H1 (cell line): Measurements from ENCODE around the gene DEFB118. TPM values are rescaled to one million over a fixed set of nuclear protein-coding genes. Genes with fewer than 3 reads are reported as not detected.

ENCODE experiments used
- CTCF ChIA-PET: fragments of 300-600 bp; sonication (Branson Sonifier 250); formaldehyde crosslinking; loops from one replicate; lab custom pipeline; 2021; ENCODE audit not compliant: partially characterized antibody; lab: Charles Lee
- POLR2A ChIA-PET: fragments of 300-600 bp; sonication (Branson Sonifier 250); formaldehyde crosslinking; loops from one replicate; lab custom pipeline; 2021; ENCODE audit warnings: inconsistent platforms; ENCODE audit not compliant: partially characterized antibody; lab: Charles Lee
- DNase-seq, 2 experiments: peaks; one replicate each; pipeline versions ENCODE4 v3.0.0 to v3.0.0-alpha.2; 2010 to 2022; ENCODE audit warnings: low spot score in 2 of 2, low read depth in 1 of 2, mixed read lengths in 1 of 2
- FAIRE-seq: peaks from 2 replicates; lab custom pipeline; 2011; peaks lifted over from hg19 to GRCh38; lab: Jason Lieb, UNC
- H2AFZ ChIP-seq: 2 replicates; pipeline ENCODE4 v1.8.1; 2012; ENCODE audit warnings: low read length, inconsistent platforms
- H2AK5ac ChIP-seq: 2 replicates; pipeline ENCODE4 v1.6.1; 2013; ENCODE audit warnings: low read depth, low read length
- H2BK120ac ChIP-seq: replicated peaks from 2 replicates; pipeline ENCODE3; 2013; ENCODE audit warnings: low read depth, low read length, inconsistent platforms
- H2BK12ac ChIP-seq: 2 replicates; pipeline ENCODE4 v1.6.1; 2013; ENCODE audit warnings: low read depth, low read length
- H2BK15ac ChIP-seq: 2 replicates; pipeline ENCODE4 v1.6.1; 2013; ENCODE audit warnings: low read length
- H2BK20ac ChIP-seq: 2 replicates; pipeline ENCODE4 v1.6.1; 2013; ENCODE audit warnings: low read length
- H2BK5ac ChIP-seq: 2 replicates; pipeline ENCODE4 v1.6.1; 2013; ENCODE audit warnings: low read depth, low read length
- H3K14ac ChIP-seq: 2 replicates; pipeline ENCODE4 v1.6.1; 2013; ENCODE audit warnings: inconsistent platforms; ENCODE audit not compliant: insufficient read length
- H3K18ac ChIP-seq: 2 replicates; pipeline ENCODE4 v1.6.1; 2013; ENCODE audit warnings: low read length; ENCODE audit errors: extremely low read depth
- H3K23ac ChIP-seq: 2 replicates; pipeline ENCODE4 v1.6.1; 2013; ENCODE audit warnings: inconsistent platforms; ENCODE audit not compliant: insufficient read length
- H3K23me2 ChIP-seq: 2 replicates; pipeline ENCODE4 v1.6.1; 2013; ENCODE audit warnings: low read depth, low read length
- H3K27ac ChIP-seq: 2 replicates; pipeline ENCODE4 v1.6.1; 2011; ENCODE audit warnings: low read depth, low read length, inconsistent platforms
- H3K27me3 ChIP-seq, 4 experiments: replicated peaks in 1 of 4; 1 replicate in 1 of 4; 2 replicates in 3 of 4; pipeline versions ENCODE4 v1.6.1 to v1.8.1; 2011 to 2013; ENCODE audit warnings: low read length in 3 of 4, mild to moderate bottlenecking in 3 of 4, inconsistent platforms in 2 of 4, mixed read lengths in 2 of 4, moderate library complexity in 1 of 4; ENCODE audit not compliant: control insufficient read depth in 3 of 4, insufficient read depth in 3 of 4; ENCODE audit errors: extremely low read depth in 1 of 4
- H3K36me3 ChIP-seq, 4 experiments: 2 replicates each; pipeline versions ENCODE4 v1.6.1 to v1.8.1; 2011 to 2013; ENCODE audit warnings: mild to moderate bottlenecking in 4 of 4, low read length in 3 of 4, moderate library complexity in 2 of 4, control low read depth in 1 of 4, inconsistent platforms in 1 of 4; ENCODE audit not compliant: insufficient read depth in 4 of 4, control insufficient read depth in 2 of 4
- H3K4ac ChIP-seq: replicated peaks from 2 replicates; pipeline ENCODE3; 2013; ENCODE audit warnings: low read length, low read depth, mixed read lengths, inconsistent platforms; ENCODE audit not compliant: insufficient read length
- H3K4me1 ChIP-seq, 4 experiments: replicated peaks in 1 of 4; 1 replicate in 1 of 4; 2 replicates in 3 of 4; pipeline versions ENCODE4 v1.6.1 to v1.8.1; 2011 to 2013; ENCODE audit warnings: low read length in 3 of 4, inconsistent platforms in 2 of 4, mixed read lengths in 1 of 4; ENCODE audit not compliant: insufficient read depth in 4 of 4, control insufficient read depth in 3 of 4
- H3K4me2 ChIP-seq, 2 experiments: 2 replicates each; pipeline versions ENCODE4 v1.6.1 to v1.8.1; 2011 to 2013; ENCODE audit warnings: low read depth in 2 of 2, low read length in 2 of 2, control low read depth in 1 of 2, inconsistent platforms in 1 of 2, mild to moderate bottlenecking in 1 of 2; ENCODE audit not compliant: insufficient read depth in 1 of 2
- H3K4me3 ChIP-seq, 4 experiments: fragments of 200-600, 300-600 bp in 1 of 4; sonication (generic), shearing (Covaris generic), sonication (Bioruptor Twin) in 1 of 4; 2 replicates each; pipeline versions ENCODE4 v1.5.1 to v1.8.1; 2011 to 2016; ENCODE audit warnings: low read length in 4 of 4, low read depth in 3 of 4, control low read depth in 2 of 4, inconsistent platforms in 2 of 4, mild to moderate bottlenecking in 2 of 4, mixed read lengths in 1 of 4, moderate library complexity in 1 of 4; ENCODE audit not compliant: insufficient read depth in 2 of 4; ENCODE audit errors: extremely low read depth in 1 of 4
- H3K56ac ChIP-seq: replicated peaks from 2 replicates; pipeline ENCODE3; 2013; ENCODE audit warnings: low read depth, mild to moderate bottlenecking, mixed read lengths, low read length, inconsistent platforms; ENCODE audit not compliant: insufficient read length
- H3K79me1 ChIP-seq: 2 replicates; pipeline ENCODE4 v1.6.1; 2013; ENCODE audit warnings: low read depth, low read length, control low read depth
- H3K79me2 ChIP-seq, 2 experiments: 2 replicates each; pipeline versions ENCODE4 v1.6.1 to v1.8.1; 2012 to 2013; ENCODE audit warnings: low read length in 2 of 2, mild to moderate bottlenecking in 2 of 2, inconsistent platforms in 1 of 2; ENCODE audit not compliant: insufficient read depth in 2 of 2, control insufficient read depth in 1 of 2
- H3K9ac ChIP-seq, 4 experiments: replicated peaks in 1 of 4; 1 replicate in 1 of 4; 2 replicates in 3 of 4; pipeline versions ENCODE4 v1.6.1 to v1.8.1; 2011 to 2013; ENCODE audit warnings: low read depth in 3 of 4, low read length in 3 of 4, control low read depth in 2 of 4, mild to moderate bottlenecking in 2 of 4, moderate library complexity in 2 of 4, inconsistent platforms in 1 of 4; ENCODE audit errors: extremely low read depth in 1 of 4
- H3K9me3 ChIP-seq, 2 experiments: 2 replicates each; pipeline versions ENCODE4 v1.6.1 to v1.8.1; 2012 to 2013; ENCODE audit warnings: mild to moderate bottlenecking in 2 of 2, moderate library complexity in 2 of 2, control low read depth in 1 of 2, inconsistent platforms in 1 of 2, low read depth in 1 of 2, low read length in 1 of 2, mixed read lengths in 1 of 2; ENCODE audit not compliant: insufficient read depth in 2 of 2
- H4K20me1 ChIP-seq, 2 experiments: replicated peaks in 1 of 2; 2 replicates each; pipeline versions ENCODE3 to v1.8.1; 2011 to 2013; ENCODE audit warnings: inconsistent platforms in 2 of 2, low read length in 2 of 2, mild to moderate bottlenecking in 1 of 2; ENCODE audit not compliant: insufficient read depth in 2 of 2, control insufficient read depth in 1 of 2
- H4K5ac ChIP-seq: 2 replicates; pipeline ENCODE4 v1.6.1; 2013; ENCODE audit warnings: low read length, low read depth, mixed read lengths, inconsistent platforms; ENCODE audit not compliant: insufficient read length
- H4K8ac ChIP-seq: 2 replicates; pipeline ENCODE4 v1.8.0; 2013; ENCODE audit warnings: mild to moderate bottlenecking, moderate library complexity, low read length, inconsistent platforms; ENCODE audit not compliant: insufficient read depth; ENCODE audit errors: extremely low read depth
- H4K91ac ChIP-seq: replicated peaks from 2 replicates; pipeline ENCODE3; 2013; ENCODE audit warnings: low read length, mixed read lengths, inconsistent platforms; ENCODE audit not compliant: insufficient read length
- MAFK ChIP-seq: IDR thresholded peaks from 2 replicates; pipeline ENCODE4 v1.6.1; 2012; ENCODE audit warnings: low read depth, mild to moderate bottlenecking, improper control_type of control experiment, low read length
- SIN3A ChIP-seq, 2 experiments: IDR thresholded peaks in 1 of 2; conservative IDR thresholded peaks in 1 of 2; 2 replicates each; pipeline ENCODE4 v1.6.1; 2011 to 2012; ENCODE audit warnings: low read length in 2 of 2, improper control_type of control experiment in 1 of 2, low read depth in 1 of 2, mild to moderate bottlenecking in 1 of 2
- SIRT6 ChIP-seq: IDR thresholded peaks from one replicate; pipeline ENCODE4 v1.7.1; 2012; ENCODE audit warnings: low read length, inconsistent platforms
- WGBS, 2 experiments: shearing (Covaris generic) in 1 of 2; methylation state at CpG; one replicate each; pipeline versions ENCODE4 v1.1.6 to v1.1.7; 2013 to 2015; ENCODE audit warnings: low lambda C conversion rate in 2 of 2, mixed read lengths in 2 of 2, inconsistent platforms in 1 of 2, low coverage in 1 of 2, missing lambda C conversion rate in 1 of 2; ENCODE audit not compliant: insufficient replicate concordance in 2 of 2, insufficient coverage in 1 of 2, insufficient read length in 1 of 2; ENCODE audit errors: extremely low coverage in 1 of 2, missing lambda C conversion rate in 1 of 2; 5-methylcytosine and 5-hydroxymethylcytosine counted together
- polyA plus RNA-seq, 7 experiments: library from polyadenylated mRNA; depleted of rRNA in 3 of 7; stranded (reverse) in 5 of 7; unstranded in 2 of 7; fragments of >200 nt in 5 of 7; fragments of 200-250 nt in 2 of 7; gene quantifications; 1 replicate in 5 of 7; 2 replicates in 1 of 7; 4 replicates in 1 of 7; pipeline versions ENCODE4 v1.2.1 to v1.2.3, GENCODE V29; 2011 to 2013; ENCODE audit warnings: missing spikeins in 2 of 7, mixed read lengths in 2 of 7
- total RNA-seq: library from RNA; stranded (reverse); fragmentation: NEBNext Ultra II Directional; extraction: Animal tissue kit (Norgen Biotek cat#: 25700); gene quantifications from 2 replicates; pipeline ENCODE4 v1.2.1, GENCODE V29; 2021

Gene DEFB118
- total and polyA plus RNA-seq, 2 of the 8 experiments (the other 6 are each of a cell fraction or from before 2014, with no cell fraction given), result not detected

DNA sequence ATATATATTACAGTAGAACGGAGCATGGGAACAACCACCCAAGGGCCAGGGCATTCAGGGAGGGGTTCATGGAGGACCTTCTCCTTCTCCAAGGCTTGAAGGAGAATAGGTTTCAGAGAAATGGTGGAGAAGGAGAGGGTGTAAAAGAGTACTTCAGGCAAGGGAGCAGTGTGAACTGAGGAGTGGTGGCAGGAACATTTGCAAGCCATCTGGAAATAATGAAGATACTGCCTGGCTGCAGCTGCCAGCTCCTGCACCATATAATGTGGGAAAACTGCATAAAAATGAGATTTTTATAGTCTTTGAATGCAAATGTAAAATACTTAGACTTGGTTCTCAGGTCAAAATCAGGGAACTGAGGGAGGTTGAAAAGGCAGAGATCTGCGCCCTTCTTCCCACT is 47.3 kb downstream of the DEFB118 start:
- H3K9me3 ChIP-seq, result peaks cover 63 to 81% of the 10 kb centered on the region in 2 experiments
- 92% methylated on average over 2 of the region's 2 CpGs; no CpG with 5 or more reads in 1 of the 2 experiments for WGBS, 2 experiments

More for the DNA sequence above, 47.3 kb downstream of the DEFB118 start:
- no peak overlapping the region for H3K27ac ChIP-seq
- H3K4ac ChIP-seq, result no peak overlapping the region
- H4K5ac ChIP-seq, result no peak overlapping the region
- H2BK5ac ChIP-seq, result no peak overlapping the region
- CTCF ChIA-PET, result interaction anchor here (0.7 kb wide), 1 partner anchor 143 kb away, joined by 3 read pairs; no protein-coding TSS in a partner anchor
- H3K18ac ChIP-seq, result no peak overlapping the region
- H3K27me3 ChIP-seq, result no peaks in the 10 kb centered on the region
- POLR2A ChIA-PET, result no interaction called here
- no peak for TF ChIP-seq SIRT6
- no peak for TF ChIP-seq SIN3A (conservative IDR thresholded peaks at IDR 0.05 in 1 of 2, IDR thresholded peaks at IDR 0.05 in 1 of 2; ENCODE audit: low read depth in 1 of 2, low read length in 2 of 2)
- TF ChIP-seq MAFK, result no peak
- H3K4me3 ChIP-seq, result no peak overlapping the region
- H4K20me1 ChIP-seq, result no peaks in the 10 kb centered on the region
- H3K9ac ChIP-seq, result no peak overlapping the region
- FAIRE-seq (no peak), DNase-seq (no peak)
- no peak overlapping the region for H4K8ac ChIP-seq
- H2BK120ac ChIP-seq, result no peak overlapping the region
- no peak overlapping the region for H2AFZ ChIP-seq
- H2BK12ac ChIP-seq, result no peak overlapping the region
- no peak overlapping the region for H4K91ac ChIP-seq
- H2AK5ac ChIP-seq, result no peak overlapping the region
- no peaks in the 10 kb centered on the region for H3K4me1 ChIP-seq
- no peak overlapping the region for H3K56ac ChIP-seq
- H3K23me2 ChIP-seq, result no peaks in the 10 kb centered on the region
- H2BK15ac ChIP-seq, result no peak overlapping the region
- no peaks in the 10 kb centered on the region for H3K79me1 ChIP-seq
- H3K36me3 ChIP-seq, result no peaks in the 10 kb centered on the region; a peak in 1 of 8 replicates
- H3K79me2 ChIP-seq, result no peaks in the 10 kb centered on the region
- H2BK20ac ChIP-seq, result no peak overlapping the region
- H3K23ac ChIP-seq, result no peak overlapping the region
- H3K4me2 ChIP-seq, result no peak overlapping the region
- no peak overlapping the region for H3K14ac ChIP-seq
